A549 (cell line): Measurements from ENCODE around the gene CCL7.

Source experiments
- CTCF ChIP-seq: fragments of >200 bp; sonication (Bioruptor Twin); formaldehyde crosslinking; IDR thresholded peaks from 3 replicates; pipeline ENCODE4 v1.5.1; 2016
- EP300 ChIP-seq, 2 experiments: fragments of >200 bp; sonication (Bioruptor Twin); formaldehyde crosslinking; IDR thresholded peaks; 2 replicates in 1 of 2; 3 replicates in 1 of 2; pipeline ENCODE4 v1.6.1; 2016 to 2017
- PHF8 ChIP-seq: fragments of 200-600 bp; sonication (generic); IDR thresholded peaks from 2 replicates; pipeline ENCODE4 v1.6.1; 2016; ENCODE audit warnings: low read depth, mild to moderate bottlenecking, antibody characterized with exemption, moderate library complexity, borderline replicate concordance
- POLR2A ChIP-seq: IDR thresholded peaks from 2 replicates; pipeline ENCODE4 v1.6.1; 2012; ENCODE audit warnings: mild to moderate bottlenecking, low read length

GRCh38 chr17:34226744-34227034 is 43.3 kb upstream of the CCL7 start:
- no peak for TF ChIP-seq EP300 (IDR thresholded peaks at IDR 0.05)
- TF ChIP-seq CTCF: no peak
- TF ChIP-seq PHF8: no peak
- no peak for TF ChIP-seq POLR2A
